C1 segment of cervical spinal cord (tissue), 14 donors: Measurements from ENCODE around the gene DPYSL4.

Experiments
- DNase-seq, 14 donors: peaks; one replicate each; lab custom pipeline; 2025; lab: John Stamatoyannopoulos, UW

The DPYSL4 gene

DNA sequence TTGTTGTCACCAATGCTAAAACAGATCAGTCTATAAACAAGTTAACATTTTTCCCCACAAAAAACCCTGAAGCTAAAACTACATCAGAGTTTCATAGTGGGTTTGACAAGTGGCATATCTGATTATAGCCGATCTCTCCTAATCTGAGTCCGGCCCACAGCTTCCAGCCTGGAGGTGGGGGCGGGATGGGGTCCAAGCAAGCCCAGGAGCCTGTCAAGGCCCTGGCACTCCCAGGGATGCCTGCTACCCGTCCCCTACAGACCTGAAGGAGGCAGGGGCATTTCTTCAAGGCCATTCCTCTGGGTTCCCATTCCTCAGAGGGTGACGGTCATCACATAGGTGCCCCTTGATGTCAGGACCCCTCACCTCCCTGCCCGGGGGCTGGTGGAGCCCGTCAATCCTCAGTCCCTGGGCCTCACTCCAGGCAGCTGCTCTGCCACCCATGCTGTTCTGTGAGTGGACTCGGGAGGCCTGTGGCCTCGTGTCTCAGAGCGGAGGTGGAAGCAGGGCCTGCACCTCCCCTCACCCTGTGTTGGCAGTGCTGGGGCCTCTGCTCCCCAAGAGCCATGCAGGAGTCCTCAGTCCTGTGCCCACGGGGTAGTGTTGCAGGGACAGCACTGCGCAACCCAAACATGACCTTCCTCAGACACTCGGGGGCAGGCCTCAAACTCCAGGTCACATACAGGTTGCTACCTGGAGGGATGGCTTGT is 8.8 kb downstream of the DPYSL4 start:
- no peak for DNase-seq

- no peak for DNase-seq
Measured at GRCh38 chr10:132196178-132197113, 9.7 kb downstream of the DPYSL4 start.

- no peak for DNase-seq
Measured at GRCh38 chr10:132197271-132198067, 10.7 kb downstream of the DPYSL4 start.

DNA sequence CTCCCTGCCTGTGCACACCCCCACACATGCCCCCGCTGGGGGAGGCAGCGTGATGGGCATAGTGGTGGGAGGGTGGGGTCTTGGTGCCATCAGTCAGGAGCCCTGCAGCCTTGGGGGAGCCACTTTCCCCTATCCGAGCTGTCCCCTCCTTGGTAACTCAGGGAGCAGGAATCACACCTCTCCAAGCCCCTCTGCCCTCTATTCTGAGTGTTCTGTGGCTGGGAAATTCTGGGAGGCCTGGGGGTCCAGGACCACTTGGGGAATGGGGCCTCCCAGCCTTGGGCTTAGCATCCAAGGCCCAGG is 11.3 kb downstream of the DPYSL4 start:
- no peak for DNase-seq

DNA sequence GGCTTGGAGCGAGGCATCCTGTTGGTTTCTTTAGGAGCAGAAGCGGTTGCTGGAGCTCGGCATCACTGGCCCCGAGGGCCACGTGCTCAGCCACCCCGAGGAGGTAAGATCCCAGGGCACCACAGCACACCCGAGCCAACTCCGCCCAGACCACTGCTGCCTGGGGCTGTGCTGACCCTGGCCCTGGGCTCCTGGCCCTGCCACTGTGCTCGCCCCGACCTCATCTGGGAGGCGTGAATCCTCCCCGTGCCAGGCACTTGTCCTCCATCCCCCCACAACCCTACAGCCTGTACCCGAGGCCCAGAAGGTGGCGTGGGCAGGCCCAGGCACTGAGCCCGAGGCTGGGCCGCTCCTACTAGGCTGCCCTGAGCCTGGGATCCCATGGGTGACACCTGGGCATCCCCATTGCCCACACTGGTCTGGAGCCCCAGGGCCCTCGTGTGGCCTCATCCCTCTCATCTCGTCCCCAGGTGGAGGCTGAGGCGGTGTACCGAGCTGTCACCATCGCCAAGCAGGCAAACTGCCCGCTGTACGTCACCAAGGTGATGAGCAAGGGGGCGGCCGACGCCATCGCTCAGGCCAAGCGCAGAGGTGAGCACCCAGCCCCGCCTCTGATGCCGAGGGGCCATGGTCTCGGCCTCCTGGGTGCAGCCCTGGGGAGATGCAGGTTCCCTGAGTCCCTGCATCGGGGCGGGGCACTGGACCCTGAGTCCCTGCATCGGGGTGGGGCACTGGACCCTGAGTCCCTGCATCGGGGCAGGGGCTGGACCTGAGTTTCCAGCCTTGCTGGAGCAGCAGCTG is 11.8 kb downstream of the DPYSL4 start:
- no peak for DNase-seq

DNA sequence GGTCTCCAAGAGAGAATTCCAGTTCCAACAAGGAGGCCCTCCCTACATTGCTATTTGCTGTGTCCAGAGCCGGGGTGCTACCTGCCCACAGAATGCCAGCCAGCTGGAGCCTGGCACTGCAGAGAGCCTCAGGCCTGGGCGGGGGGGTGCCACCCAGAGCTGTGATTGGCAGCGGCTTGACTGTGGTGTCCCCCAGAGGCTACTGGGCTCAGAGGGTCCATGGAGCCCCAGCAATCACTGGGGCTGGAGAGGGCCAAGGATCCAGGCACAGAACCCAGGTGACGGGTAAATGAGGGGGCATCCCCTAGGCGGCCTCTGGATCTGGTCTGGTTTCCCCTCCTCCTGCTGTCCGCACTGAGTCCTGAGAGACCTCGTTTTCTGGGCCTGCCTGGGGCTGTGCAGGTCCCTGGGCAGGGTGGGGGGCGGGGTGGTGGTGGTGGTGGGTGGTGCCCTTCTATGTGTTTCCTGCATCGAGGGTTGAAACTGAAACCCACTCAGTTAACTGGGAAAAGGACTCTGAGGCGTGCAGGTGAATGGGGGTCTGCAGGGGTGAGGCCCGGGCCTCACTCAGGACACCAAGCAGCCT is 12.6 kb downstream of the DPYSL4 start:
- DNase-seq, result no peak

- DNase-seq, result no peak
Measured at GRCh38 chr10:132199854-132200311, 13.1 kb downstream of the DPYSL4 start.

DNA sequence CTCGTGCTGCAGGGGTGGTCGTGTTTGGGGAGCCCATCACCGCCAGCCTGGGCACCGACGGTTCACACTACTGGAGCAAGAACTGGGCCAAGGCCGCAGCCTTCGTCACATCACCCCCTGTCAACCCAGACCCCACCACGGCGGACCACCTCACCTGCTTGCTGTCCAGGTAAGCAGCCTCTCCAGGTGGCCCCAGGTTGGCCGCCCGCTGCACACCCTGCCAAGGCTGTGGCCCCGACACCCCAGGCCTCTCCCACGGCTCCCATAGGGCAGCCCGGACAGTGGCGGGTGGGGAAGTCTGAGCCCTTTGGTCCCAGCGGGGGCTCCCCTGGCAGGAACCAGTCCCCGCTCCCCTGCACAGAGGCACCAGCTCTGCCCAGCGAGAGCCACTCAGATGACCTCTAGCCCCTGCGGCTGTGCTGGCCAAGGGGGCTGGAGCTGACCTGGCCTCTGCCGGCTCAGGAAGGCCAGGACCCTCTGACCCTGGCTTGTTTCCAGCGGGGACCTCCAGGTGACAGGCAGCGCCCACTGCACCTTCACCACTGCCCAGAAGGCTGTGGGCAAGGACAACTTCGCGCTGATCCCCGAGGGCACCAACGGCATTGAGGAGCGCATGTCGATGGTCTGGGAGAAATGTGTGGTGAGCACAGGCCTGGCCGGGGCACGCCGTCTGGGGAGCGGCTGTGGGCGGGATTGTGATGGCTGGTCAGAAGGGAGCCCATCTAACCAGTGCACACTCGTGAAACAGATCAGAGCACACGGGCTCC is 13.8 kb downstream of the DPYSL4 start:
- DNase-seq, result no peak

GRCh38 chr10:132201111-132201969 is 14.6 kb downstream of the DPYSL4 start:
- no peak for DNase-seq

DNA sequence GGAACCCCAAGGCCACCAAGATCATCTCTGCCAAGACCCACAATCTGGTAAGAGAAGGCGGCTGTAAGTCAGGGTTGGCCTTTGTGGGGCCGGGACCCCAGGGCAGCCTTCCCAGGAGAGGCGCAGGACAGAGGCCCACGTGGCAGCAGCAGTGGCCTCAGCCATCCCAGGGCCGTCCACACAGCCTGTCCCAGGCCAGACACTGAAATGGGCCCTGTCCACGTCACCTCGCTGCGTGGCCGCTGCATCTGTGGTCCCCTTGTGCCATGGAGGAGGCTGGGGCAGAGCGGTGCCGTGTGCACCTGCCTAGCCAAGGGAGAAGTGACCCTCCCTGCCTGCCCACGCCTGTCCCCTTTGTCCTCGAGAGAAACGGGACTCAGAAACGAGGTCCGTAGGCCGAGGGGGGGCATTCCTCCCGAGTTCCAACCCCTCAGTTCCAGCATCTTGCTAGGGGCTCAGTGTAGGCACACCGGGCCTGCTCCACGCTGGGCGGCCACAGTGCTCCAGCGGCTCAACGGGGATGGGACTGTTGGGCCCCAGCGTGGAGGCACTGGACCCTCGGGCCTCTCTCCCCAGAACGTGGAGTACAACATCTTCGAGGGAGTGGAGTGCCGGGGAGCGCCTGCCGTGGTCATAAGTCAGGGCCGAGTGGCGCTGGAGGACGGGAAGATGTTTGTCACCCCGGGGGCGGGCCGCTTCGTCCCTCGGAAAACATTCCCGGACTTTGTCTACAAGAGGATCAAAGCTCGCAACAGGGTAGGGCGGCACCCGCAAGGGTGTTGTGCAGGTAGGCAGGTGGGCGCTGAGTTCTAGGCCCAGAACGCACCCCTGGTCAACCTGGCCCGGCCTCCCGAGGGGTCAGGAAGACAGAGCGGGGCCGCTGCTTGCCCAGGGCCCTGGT is 15.6 kb downstream of the DPYSL4 start:
- no peak for DNase-seq

- no peak for DNase-seq
Measured at GRCh38 chr10:132203256-132204077, 16.7 kb downstream of the DPYSL4 start.

DNA sequence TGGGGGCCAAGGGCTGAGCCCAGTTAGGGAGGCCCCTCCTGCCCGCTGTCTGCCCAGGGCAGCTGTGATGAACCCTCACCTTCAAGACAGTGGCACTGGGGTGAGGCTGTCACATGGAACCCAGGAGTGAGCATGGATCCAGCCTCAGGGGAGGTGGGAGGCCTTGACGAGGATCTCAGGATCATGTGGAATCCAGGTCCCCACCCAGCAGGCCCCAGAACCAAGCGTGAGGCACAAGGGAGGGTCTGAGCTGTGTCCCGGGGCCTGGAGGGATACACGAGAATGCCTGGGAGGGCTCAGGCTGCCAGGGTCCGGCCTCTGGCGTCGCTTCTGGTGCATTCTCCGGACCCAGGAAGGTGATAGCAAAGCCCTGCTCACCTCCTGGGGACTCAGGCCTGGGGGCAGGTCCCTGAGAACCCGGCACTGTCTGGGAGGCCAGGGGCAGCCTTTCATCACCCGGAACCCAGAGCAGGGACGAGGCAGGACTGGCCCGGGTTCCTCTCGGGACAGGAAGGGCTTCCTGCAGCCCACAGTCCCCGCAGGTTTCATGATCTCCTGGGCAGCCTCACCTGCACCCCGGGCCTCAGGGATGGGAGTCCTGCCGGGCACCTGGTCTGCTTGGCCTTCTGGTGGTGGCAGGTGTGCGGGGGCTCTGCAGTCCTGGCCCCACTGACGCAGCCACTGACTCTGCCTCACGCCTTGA is 17.5 kb downstream of the DPYSL4 start:
- no peak for DNase-seq

DNA sequence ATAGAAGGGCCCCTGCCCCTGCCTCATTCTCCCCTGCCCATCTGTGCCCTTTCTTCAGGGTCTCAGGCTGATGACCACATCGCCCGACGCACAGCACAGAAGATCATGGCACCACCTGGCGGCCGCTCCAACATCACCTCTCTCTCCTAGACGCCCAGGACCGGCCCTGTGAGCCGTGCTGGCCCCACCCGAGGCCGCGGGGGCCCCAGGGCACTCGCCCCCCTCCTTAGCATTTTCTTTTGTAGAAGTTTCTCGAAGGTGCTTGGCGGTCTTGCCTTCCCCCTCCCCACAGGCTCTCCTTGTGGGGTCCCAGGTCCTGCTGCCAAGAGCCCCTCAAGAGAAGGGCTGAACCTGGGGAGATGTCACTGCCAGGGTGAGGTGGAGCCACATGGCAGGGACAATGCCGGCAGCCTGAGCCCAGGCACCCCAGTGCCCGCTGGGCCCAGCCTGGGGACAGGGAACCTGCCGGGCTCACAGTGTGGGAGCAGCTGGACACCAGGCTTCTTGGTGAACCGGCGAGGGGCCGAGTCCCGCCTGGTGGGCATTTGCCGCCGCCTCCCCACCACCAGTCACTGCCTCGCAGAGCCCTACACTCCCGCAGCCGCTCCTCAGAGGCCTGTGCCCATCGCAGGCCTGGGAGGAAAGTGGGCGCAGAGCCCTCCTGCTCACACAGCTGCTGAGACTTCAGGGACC is 18.2 kb downstream of the DPYSL4 start:
- DNase-seq, result no peak

- no peak for DNase-seq
Measured at GRCh38 chr10:132205650-132206376, 19.1 kb downstream of the DPYSL4 start.

- DNase-seq, result no peak
Measured at GRCh38 chr10:132206377-132206745, 19.6 kb downstream of the DPYSL4 start.
